HepG2 (cell line): ENCODE data around the gene NRP1. TPM values are rescaled to one million over a fixed set of nuclear protein-coding genes. Genes with fewer than 3 reads are reported as not detected.

Source experiments
- EP300 ChIP-seq, 3 experiments: sonication (generic) in 1 of 3; formaldehyde crosslinking in 1 of 3; IDR thresholded peaks; 2 replicates each; pipeline versions ENCODE4 v1.5.1 to v1.6.1; 2011 to 2020; ENCODE audit warnings: low read depth in 2 of 3, low read length in 2 of 3, borderline replicate concordance in 1 of 3, improper control_type of control experiment in 1 of 3, mild to moderate bottlenecking in 1 of 3, missing genetic modification reagents in 1 of 3, moderate library complexity in 1 of 3
- HMGXB4 ChIP-seq, 2 experiments: sonication (generic) in 1 of 2; formaldehyde crosslinking in 1 of 2; IDR thresholded peaks; 2 replicates each; pipeline versions ENCODE4 v1.4.0 to v1.6.1; 2018 to 2020; ENCODE audit warnings: missing genetic modification reagents in 2 of 2, borderline replicate concordance in 1 of 2, low read depth in 1 of 2, mild to moderate bottlenecking in 1 of 2, missing biosample characterization in 1 of 2
- JUND ChIP-seq: sonication (generic); formaldehyde crosslinking; IDR thresholded peaks from 2 replicates; pipeline ENCODE4 v1.8.0; 2022; ENCODE audit warnings: mild to moderate bottlenecking, missing genetic modification reagents
- KLF12 ChIP-seq: sonication (generic); formaldehyde crosslinking; IDR thresholded peaks from 2 replicates; pipeline ENCODE4 v1.4.0; 2020; ENCODE audit warnings: missing genetic modification reagents, borderline replicate concordance
- PAXIP1 ChIP-seq: sonication (generic); formaldehyde crosslinking; conservative IDR thresholded peaks from 2 replicates; pipeline ENCODE4 v1.4.0; 2020; ENCODE audit warnings: mild to moderate bottlenecking, missing genetic modification reagents, moderate library complexity
- RNF219 ChIP-seq: sonication (generic); formaldehyde crosslinking; IDR thresholded peaks from 2 replicates; pipeline ENCODE4 v1.5.0; 2020; ENCODE audit warnings: mild to moderate bottlenecking, missing genetic modification reagents
- SALL1 ChIP-seq: sonication (generic); formaldehyde crosslinking; IDR thresholded peaks from 2 replicates; pipeline ENCODE4 v1.8.0; 2022; ENCODE audit warnings: mild to moderate bottlenecking, missing genetic modification reagents
- SMC3 ChIP-seq: IDR thresholded peaks from 2 replicates; pipeline ENCODE4 v1.6.1; 2011; ENCODE audit warnings: low read length, improper control_type of control experiment
- SOX13 ChIP-seq, 3 experiments: fragments of 450-650 bp in 1 of 3; sonication (generic) in 1 of 3; formaldehyde crosslinking in 1 of 3; IDR thresholded peaks in 2 of 3; conservative IDR thresholded peaks in 1 of 3; 2 replicates each; pipeline versions ENCODE4 v1.5.0 to v1.6.1; 2016 to 2020; ENCODE audit warnings: antibody characterized with exemption in 1 of 3, mild to moderate bottlenecking in 1 of 3, missing compliant biosample characterization in 1 of 3, missing genetic modification reagents in 1 of 3, moderate library complexity in 1 of 3
- ZBTB2 ChIP-seq: sonication (generic); formaldehyde crosslinking; IDR thresholded peaks from 2 replicates; pipeline ENCODE4 v1.8.0; 2022; ENCODE audit warnings: low read depth, missing genetic modification reagents
- ZNF614 ChIP-seq: IDR thresholded peaks from 2 replicates; pipeline ENCODE4 v1.6.1; 2018; ENCODE audit warnings: missing biosample characterization, missing genetic modification reagents, inconsistent platforms, borderline replicate concordance
- ZNF710 ChIP-seq: sonication (generic); formaldehyde crosslinking; IDR thresholded peaks from 2 replicates; pipeline ENCODE4 v1.5.0; 2020; ENCODE audit warnings: mild to moderate bottlenecking, missing genetic modification reagents, borderline replicate concordance
- ZNF770 ChIP-seq: sonication (generic); formaldehyde crosslinking; IDR thresholded peaks from 2 replicates; pipeline ENCODE4 v1.5.0; 2020; ENCODE audit warnings: mild to moderate bottlenecking, missing genetic modification reagents
- polyA plus RNA-seq, 8 experiments: library from polyadenylated mRNA; depleted of rRNA in 3 of 8; stranded (reverse) in 7 of 8; unstranded in 1 of 8; fragments of >200 nt; fragmentation: Illumina TruSeq in 4 of 8; extraction: Trizol in 4 of 8; gene quantifications; 2 replicates each; pipeline versions ENCODE4 v1.2.1 to v1.2.3, GENCODE V29; 2011 to 2016; ENCODE audit warnings: low read depth in 4 of 8, missing spikeins in 1 of 8, mixed read lengths in 1 of 8; ENCODE audit not compliant: insufficient read depth in 1 of 8
- total RNA-seq, 5 experiments: library from RNA; depleted of rRNA; stranded (reverse); fragments of >200 nt; fragmentation: Illumina TruSeq; extraction: Trizol; gene quantifications; 2 replicates each; pipeline ENCODE4 v1.2.3, GENCODE V29; 2016; ENCODE audit warnings: low read depth in 1 of 5

NRP1 gene
- total and polyA plus RNA-seq, 2 of the 13 experiments (the other 11 are each of a cell fraction or from before 2014, with no cell fraction given), result 5.3 to 5.8 TPM

- peak; percentile 62 for TF ChIP-seq PAXIP1
- TF ChIP-seq ZNF614 (CRISPR knock-in tag), result peak; percentile 67; the same call in 1 of the 2 replicates
- 0 out of 4 replicates have a peak, but pooled peaks of 1 of the 2 experiments have one; percentile 11 for TF ChIP-seq HMGXB4 (CRISPR knock-in tag; IDR thresholded peaks at IDR 0.05; ENCODE audit: borderline replicate concordance in 1 of 2, low read depth in 1 of 2)
- no peak for TF ChIP-seq KLF12 (CRISPR knock-in tag)
- TF ChIP-seq RNF219 (CRISPR knock-in tag), result 0 out of 2 replicates have a peak, but pooled peaks have one; percentile 43
- TF ChIP-seq EP300 (IDR thresholded peaks at IDR 0.05; ENCODE audit: low read depth in 2 of 2, low read length in 2 of 2), result peak in 1 of 2 experiments; percentile 58; a peak in 2 of 4 replicates
- TF ChIP-seq EP300 (CRISPR knock-in tag; IDR thresholded peaks at IDR 0.05; ENCODE audit: borderline replicate concordance), result no peak
- no peak for TF ChIP-seq ZBTB2 (CRISPR knock-in tag)
- TF ChIP-seq JUND (CRISPR knock-in tag), result no peak
- 0 out of 2 replicates have a peak, but pooled peaks have one; percentile 4 for TF ChIP-seq SMC3
- no peak; the same call in 1 of the 2 replicates for TF ChIP-seq SALL1 (CRISPR knock-in tag)
- peak; percentile 64; the same call in 1 of the 2 replicates for TF ChIP-seq ZNF770
- TF ChIP-seq SOX13 (IDR thresholded peaks at IDR 0.05), result no peak
- peak in 1 of 2 experiments; percentile 72; a peak in 2 of 4 replicates for TF ChIP-seq SOX13 (CRISPR knock-in tag; conservative IDR thresholded peaks at IDR 0.05 in 1 of 2, IDR thresholded peaks at IDR 0.05 in 1 of 2)
- TF ChIP-seq ZNF710 (CRISPR knock-in tag), result peak; percentile 65; the same call in 1 of the 2 replicates
Measured at GRCh38 chr10:33162248-33162575, 172.3 kb downstream of the NRP1 start (continued).
